HG02610 (cell line): Measurements from ENCODE around the gene LYPD6B.

Source experiments
- ATAC-seq: cut with Tn5 transposase; IDR thresholded peaks from one replicate; pipeline ENCODE4 v1.9.1; 2021; ENCODE audit warnings: mild to moderate bottlenecking, moderate library complexity; ENCODE audit not compliant: unreplicated experiment

The LYPD6B gene

DNA sequence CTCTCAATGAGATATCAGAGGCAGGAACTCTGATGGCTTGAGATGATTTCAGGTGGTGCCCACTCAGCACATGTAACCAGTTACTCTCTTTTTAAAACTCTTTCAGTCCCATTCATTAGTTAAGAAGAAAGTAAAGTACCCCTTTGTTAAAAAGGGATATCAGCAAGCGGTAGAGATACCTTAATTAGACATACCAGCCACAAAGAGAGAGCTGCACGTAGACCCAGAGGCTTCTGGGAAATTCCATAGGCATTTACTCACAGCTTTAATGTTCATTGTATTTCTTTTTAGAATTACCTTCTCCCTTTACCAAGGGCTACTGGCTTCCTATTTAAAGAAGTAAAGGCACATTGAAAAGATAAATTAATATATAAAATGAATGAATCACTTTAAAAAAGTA is 63.3 kb downstream of the LYPD6B start:
- ATAC-seq: no peak

DNA sequence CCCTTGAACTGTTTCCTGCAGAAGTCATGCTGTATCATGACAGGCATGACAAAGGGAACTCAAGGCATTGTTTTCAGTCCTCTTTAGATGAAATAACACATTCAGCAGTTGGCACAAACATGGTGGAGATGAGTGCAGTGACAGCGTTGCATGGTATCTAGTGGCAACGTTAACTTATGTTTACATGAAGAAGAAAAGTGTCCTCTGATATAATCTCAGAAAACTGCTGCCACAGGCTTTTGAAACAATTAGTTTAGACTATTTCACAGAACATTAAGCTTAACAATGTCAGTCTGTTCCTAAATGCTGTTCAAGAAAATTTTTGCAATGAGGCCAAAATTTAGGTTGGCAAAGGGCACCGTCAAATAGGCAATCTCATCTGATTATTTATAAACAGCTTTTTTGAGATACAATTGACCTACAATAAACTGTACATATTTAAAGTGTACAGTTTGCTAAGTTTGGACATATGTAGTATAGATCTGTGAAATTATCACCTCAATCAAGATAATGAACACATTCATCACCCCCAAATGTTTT is 64.7 kb downstream of the LYPD6B start:
- ATAC-seq: no peak

DNA sequence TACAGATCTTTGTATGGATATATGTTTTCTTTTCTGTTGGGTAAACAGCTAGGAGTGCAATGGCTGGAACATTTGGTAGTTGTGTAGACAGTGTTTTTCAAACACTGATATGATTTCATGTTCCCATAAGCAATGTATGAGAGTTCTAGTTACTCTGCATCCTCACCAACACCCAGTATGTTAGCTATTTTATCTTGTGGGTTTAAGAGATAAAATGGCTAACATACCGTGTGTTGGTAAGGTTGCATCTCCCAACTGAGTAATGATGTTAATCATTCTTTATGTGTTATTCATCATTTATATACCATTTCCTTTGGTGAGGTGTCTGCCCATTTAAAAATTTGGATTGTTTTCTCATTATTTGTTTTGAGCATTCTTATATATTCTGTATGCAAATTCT is 65.7 kb downstream of the LYPD6B start:
- ATAC-seq: no peak

DNA sequence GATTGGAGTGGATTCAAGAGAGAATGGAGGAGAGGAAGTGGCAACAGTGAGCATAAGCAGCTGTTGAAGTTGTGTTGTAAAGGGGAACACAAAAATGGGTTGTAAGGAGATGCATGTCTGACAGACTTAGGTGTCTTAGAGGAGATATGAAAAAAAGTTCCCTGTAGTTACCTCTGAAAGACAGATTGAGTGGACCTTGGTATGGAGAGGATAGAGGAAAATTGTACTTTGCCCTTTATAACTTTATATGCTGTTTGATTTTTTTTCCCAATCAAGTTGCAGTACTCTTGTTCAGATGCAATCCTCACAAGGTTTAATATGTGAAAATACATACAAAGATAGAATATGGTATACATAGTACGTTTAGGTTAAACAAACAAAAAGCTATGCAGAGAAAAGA is 73.6 kb downstream of the LYPD6B start:
- ATAC-seq: no peak

DNA sequence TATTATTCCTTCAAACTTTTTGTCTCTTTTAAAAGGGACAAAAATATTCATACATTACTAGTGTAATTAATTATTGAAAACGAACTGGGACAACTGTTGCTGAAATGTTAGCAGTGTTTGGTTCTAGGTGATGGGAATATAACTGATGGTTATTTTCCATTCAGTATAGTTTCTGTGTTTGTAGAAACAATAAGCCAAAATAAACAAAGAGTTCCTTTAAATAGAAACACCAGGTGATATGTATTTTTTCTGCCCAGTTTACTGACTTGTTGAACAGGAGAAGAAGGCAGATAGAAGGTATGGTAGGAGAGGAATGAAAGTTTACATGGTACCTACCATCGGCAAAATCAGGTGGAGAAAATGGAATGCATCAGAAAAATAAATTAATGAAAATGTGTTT is 74.2 kb downstream of the LYPD6B start:
- no peak for ATAC-seq

DNA sequence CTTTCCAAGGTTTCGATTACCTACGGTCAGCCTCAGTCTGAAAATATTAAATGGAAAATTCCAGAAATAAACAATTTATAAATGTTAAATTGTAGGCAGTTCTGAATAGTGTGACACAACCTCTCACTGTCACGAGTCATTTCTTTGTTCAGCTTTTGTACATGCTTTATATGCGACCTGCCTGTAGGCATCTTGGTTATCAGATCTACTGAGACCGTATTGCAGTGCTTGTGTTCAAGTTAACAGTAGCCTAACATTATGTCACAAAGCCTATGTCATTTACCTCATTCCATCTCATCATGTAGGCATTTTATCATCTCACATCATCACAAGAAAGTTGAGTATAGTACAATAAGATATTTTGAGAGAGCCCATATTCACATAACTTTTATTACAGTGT is 77.3 kb downstream of the LYPD6B start:
- ATAC-seq: no peak

DNA sequence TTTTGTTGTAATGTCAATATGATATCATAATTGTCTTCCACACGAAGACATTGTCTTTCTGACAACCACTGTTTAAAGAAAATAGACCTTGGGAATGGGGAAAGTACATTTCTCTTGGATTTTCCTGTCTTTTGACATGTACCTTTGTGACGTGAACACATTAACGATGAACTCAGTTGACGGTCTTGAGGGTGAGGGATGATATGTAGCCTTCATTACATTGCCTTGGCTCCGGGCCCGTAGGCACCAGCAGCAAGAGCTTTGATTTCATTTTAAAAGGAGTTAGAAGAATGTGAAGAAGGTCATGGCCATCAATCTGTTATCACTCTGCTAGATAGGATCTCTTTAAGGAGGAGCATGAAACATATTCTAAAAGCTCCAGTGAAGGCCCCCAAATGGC is 80.9 kb downstream of the LYPD6B start:
- no peak for ATAC-seq

DNA sequence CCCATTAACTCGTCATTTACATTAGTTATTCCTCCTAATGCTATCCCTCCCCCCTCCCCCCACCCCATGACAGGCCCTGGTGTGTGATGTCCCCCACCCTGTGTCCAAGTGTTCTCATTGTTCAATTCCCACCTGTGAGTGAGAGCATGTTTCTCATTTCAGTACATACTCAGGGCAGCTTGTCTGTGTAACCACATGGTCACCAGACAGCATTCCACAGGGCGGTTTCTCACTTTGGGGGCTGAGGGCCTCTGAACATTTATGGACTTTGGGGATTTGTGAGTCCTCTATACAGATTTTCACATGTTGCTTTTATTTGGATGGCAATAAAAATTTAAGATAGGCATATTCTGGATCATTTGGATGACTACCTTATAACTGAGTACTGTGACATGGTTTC is 84.0 kb downstream of the LYPD6B start:
- ATAC-seq: no peak

DNA sequence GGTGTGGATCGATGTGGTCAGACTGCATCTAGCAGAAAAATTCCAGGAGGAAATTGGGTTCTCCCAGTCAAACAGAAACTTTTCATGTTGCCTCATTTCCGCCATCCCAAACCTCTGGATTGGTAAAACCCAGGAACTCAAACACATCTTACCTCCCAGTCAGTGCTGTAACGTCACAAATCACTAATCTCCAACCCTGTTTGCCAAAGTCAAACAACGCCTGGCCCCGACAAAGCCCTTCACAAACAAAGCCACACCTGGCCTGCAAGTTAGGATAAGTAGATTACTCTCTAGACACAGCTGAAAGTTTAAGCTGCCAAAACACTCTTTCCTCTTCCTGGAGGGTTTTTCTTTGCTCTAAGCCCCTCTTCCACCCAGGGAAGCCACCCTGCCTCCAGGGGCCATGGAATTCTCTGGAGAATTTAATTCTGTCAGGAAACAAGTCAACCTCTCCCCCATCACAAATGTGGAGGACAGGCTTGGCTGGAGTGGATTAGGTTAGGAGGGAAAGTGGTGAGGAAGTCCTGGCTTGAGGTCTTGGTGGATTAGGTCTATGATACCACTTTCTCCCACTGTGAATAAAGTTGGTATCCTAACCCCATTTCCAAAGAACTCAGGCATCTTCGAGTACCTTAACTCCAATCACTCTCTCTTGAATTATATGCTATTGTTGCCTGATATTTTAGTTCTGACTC is 86.7 kb downstream of the LYPD6B start:
- no peak for ATAC-seq

DNA sequence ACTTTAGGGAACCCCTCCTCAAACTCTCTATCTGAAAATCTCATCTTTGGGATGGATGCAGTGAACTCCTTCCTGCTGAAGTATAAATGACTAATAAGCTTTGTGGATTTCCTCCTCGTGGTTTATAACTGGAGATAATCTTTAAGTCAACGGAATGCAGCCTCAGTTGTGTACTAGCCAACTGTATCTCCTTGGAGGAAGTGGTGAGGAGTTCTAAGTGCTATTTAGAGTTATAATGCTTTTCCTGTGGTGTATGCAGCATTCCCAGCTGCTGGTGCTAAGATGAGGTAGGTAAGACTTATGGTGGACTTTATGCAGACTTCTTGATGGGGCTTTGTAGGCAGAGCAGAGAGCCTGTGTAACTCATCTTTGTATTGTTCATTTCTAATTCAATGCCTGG is 90.9 kb downstream of the LYPD6B start:
- ATAC-seq: no peak

DNA sequence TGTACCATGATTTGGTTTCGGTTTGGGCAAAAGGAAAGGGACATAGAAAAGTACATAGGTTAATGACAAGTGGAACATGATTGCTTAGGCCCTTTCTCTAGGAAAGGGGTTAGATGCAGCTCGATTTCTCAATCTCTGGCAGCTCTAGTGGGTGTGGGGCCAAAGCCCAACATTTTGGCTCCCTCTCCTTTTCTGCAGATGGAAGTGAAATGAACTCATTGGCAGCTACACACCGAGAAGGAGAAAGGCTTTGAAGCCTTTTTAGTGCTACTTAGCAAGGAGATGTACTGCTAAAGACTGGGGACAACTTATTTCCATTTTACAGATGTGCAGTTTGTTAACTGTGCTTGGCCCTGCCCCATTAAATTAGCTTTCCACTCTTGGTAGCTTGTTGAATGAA is 93.8 kb downstream of the LYPD6B start:
- no peak for ATAC-seq

DNA sequence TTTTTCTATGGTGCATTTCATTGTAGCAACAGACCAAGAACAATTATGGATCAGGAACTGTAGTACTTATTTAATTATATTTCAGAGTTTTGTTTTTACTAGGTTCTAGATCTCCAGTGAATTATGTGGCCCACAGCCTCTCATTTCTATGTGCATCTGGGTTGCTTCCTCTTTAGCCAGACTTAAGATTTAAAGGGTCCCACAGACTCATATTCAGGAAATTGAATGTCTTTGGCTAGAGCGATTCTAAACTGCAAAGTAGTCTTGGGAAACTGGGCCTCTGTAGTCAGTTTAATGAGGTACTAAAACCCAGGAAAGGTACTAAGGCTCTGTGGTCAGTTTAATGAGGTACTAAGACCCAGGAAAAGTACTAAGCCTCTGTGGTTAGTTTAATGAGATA is 94.4 kb downstream of the LYPD6B start:
- no peak for ATAC-seq

DNA sequence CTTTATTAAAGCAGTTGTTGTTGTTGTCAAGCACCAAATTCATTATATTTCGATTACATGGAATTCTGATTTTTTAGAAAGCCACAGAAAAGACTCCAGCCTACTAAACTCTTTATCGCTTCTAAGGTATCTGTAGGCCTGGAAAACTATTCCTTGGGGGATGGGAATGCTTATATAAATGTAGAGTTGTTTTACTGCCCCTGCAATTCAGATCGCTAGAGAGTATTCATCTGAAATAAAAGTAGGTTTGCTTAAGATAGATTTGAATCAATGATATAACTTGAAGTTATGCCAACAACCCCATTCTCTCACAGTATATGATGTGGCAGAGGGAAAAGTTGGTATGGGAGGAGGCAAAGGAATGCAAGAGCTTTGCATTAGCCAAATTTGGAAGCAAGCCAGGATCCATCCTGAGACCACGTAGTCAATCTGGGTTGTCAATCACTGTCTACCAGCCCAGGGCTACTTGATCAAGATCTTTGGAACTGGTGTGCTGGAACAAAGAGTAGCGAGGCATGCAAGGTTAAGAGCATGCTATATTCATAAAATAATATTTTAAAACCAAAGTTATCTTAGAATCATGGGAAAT is 95.9 kb downstream of the LYPD6B start:
- no peak for ATAC-seq

DNA sequence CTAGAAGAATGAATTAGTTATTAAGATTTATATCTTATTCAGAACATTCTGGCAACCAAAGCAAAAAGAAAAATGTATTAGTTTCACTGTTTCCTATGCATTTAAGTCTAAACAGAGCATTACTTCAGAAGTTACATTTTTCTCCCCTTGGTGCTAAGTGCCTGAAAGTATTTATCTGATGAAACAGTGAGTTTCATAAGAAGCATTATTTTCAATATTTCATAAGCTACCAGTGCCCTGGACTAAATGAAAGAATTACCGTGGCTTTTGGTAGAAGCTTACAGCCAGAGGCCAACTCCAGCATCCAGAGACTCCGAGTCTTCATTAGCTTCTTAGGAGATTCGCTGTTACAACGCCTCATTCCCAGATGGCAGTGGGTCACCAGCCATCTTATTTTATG is 97.6 kb downstream of the LYPD6B start:
- ATAC-seq: no peak

DNA sequence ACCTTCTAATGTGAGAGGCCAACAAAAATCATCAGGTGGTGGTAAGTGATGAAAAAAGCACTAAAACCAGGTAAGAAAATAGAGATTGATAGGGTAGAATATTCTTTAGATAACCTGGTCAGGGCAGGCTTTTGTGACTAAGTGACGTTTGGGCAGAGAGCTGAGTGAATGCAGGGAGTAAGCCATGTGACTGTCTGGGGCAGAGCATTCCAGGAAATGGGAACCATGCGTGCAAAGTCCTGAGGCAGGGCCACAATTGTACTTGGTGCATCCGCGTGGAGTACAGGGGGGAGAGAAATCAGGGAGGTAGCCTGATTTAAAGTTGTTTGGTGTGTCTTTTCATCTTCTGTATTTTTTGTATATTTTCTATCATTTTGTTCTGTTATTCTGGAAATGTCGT is 102.5 kb downstream of the LYPD6B start:
- ATAC-seq: no peak

DNA sequence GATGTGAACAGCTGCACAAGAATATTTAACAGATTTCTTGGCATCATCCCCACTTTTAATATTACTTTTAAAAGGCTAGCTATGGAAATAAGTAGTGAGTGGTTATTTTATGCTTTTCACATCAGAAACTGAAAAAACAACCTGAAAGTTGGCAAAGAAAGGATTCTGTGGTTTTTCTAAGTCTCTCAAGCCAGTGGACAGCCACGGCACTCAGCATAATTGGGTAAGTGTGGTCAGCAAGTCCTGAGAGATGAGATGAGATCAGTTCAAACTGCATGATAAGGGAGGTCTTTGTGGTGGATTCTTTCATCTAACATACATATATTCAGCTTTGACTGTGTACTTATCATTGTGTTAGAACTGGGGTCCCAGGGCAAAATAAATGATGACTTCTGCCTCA is 105.2 kb downstream of the LYPD6B start:
- ATAC-seq: no peak

DNA sequence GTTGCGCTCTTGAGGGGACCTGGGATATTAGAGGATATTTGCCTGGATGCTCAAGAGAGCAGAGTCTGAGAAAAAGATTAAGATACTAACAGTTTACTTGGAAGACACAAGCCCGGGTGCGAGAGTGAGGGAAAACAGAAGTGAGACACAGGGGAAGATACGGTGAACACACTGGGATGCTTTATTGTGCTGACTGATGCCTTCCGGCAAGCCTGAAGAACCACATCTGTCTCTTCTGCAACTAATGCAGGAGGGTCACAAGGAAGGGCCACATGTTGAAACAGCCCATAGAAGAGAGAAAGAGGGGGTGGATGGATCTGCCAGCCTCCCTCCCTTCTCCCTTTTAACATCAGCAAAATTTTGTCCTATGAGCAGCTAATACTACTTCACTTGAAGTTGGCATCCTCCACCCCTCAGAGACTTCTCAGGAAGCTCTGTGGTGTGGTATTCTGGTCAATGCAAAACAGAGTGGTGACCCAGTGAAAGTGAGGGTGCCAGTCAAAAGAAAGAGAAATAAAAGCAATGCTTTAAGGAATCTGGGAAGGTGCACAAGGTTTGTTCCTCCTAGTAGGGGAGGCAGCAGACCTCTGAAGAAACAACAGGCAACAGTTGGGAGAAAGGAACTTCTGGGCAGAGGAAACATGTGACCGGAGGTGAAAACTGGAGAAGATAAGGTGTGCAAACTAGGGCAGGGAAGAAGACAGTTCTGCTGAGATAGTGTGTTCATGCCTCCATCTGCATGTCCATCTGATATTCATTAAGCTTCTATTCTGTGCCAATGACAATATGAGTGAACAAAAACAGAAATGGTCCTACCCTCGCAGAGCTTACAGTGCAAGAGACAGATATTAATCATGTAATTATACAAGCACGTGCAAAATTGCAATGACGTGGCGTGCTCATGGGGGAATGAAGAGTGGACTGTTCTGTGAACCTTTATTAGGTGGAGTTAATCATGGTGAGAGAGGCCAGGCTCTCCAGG is 107.1 kb downstream of the LYPD6B start:
- no peak for ATAC-seq

DNA sequence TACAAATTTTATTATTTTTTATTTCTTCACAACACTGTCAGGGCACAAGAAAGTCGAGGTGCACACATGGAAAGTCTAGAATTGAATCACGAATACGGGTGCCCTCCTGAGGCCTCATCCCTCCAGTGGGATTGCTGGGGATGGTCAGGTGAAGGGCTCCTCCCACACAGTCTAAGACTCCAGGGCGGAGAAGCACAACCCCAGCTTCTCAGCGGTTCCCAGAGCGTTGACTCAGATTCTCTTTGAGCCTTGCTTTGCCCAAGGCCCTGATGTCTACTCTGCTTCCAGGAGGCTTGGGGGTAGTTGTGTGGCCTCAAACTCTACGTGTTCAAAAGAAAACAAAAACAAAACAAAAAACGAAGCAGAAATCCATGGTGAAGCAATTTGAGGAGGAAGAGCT is 108.4 kb downstream of the LYPD6B start:
- ATAC-seq: no peak

DNA sequence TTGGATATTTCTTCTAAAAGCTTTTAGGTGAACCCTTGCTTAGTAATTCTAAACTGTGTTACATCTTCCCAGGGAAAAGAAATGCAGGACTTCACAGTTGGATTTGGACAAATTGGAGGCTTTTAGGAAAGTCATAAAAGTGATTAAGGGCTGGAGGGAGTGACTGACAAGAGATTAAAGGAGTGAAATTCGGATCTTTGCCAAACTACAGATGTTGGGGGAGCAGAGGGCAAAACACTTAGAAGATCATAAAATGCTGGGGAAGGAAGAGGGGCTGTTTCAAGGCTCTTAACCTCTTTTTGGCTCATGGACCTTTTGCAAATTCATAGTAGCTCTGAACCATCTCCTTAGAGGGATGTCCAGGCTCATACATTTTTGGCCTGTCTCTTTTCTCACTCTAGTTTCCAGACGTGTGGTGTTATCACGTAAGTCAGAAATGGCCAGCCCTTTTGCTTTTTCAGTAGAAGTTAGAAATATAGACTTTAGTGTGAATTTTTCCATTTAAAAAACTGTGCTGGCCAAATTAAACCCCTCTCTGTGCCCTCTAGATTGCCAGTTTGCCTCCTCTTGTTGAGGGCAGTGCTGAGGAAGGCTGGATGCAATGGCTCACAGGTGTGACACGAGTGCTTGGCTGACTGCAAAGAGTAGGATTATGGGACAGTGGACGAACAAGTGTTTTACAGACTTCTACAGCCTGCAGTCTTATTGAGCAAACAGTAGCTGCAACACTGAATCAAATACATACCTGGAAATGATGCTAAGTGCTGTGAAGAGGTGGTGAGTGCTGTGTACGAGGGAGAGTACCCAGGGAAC is 109.9 kb downstream of the LYPD6B start:
- no peak for ATAC-seq

DNA sequence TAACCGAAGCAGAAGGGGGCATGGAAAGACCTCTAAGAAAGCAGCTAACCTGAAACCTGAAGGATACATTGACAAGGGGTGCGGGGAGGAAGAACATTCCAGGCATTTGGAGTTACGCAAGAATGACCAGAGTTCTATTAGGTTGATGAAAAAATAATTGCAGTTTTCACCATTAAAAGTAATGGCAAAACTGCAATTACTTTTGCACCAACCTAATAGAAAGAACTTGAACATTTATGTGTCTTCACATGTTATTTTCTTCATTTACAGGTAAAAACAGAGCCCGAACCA is 110.5 kb downstream of the LYPD6B start:
- no peak for ATAC-seq

DNA sequence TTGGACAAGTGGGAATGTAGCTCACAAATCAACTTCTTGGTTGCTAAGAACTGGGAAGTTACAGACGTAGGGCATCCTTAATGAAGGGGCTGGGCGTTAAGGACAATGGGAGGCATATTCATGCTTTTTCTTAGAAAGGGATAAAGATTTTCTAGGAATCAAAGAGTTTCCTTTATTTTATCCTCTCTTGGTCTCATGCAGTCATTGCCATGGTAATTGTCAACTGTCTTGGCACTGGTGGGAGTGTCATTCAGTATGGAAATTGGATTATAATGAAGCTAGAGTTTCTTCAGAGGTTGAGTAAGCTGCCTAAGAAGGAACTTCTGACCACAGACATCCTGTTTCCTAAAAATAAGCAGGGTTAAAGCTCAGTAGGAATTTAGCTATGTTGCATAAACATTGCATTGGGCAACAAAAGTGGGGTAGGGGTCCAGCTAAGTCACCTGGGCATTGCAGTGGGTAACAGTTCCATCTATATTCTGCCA is 114.0 kb downstream of the LYPD6B start:
- no peak for ATAC-seq
